PC-3 (cell line): ENCODE measurements around the gene TGFB3. TPM values are rescaled to one million over a fixed set of nuclear protein-coding genes. Genes with fewer than 3 reads are reported as not detected.

Experiments used
- ATAC-seq: fragments of 200-7000 bp; cut with Tn5 transposase; 2 replicates; pipeline ENCODE4 v1.9.1; 2020; ENCODE audit warnings: mild to moderate bottlenecking, moderate library complexity
- BruUV-seq: library from RNA; stranded (reverse); fragments of 400-500 nt; replicated peaks from 2 replicates; lab custom pipeline; 2021; lab: Mats Ljungman, UMichigan
- CTCF ChIA-PET: fragments of 300-600 bp; sonication (Branson Sonifier 250); formaldehyde crosslinking; loops from one replicate; lab custom pipeline; 2022; ENCODE audit warnings: antibody characterized with exemption; lab: Charles Lee
- POLR2A ChIA-PET: fragments of 300-600 bp; sonication (Branson Sonifier 250); formaldehyde crosslinking; loops from one replicate; lab custom pipeline; 2022; ENCODE audit warnings: antibody characterized with exemption; ENCODE audit not compliant: unreplicated experiment; lab: Charles Lee
- DNase-seq: peaks from one replicate; pipeline ENCODE4 v3.0.0-alpha.2; 2015
- H2AFZ ChIP-seq: fragments of 300-600 bp; sonication (generic); 2 replicates; pipeline ENCODE4 v1.6.0; 2016; ENCODE audit warnings: antibody characterized with exemption, low read length
- H3F3A ChIP-seq: fragments of 300-600 bp; sonication (generic); one replicate; pipeline ENCODE4 v1.6.0; 2017; ENCODE audit warnings: antibody characterized with exemption, low read length, control low read depth, mild to moderate bottlenecking; ENCODE audit not compliant: unreplicated experiment
- H3K27ac ChIP-seq: fragments of 300-600 bp; sonication (generic); 2 replicates; pipeline ENCODE4 v1.5.1; 2016; ENCODE audit warnings: mild to moderate bottlenecking, low read length
- H3K27me3 ChIP-seq: fragments of 300-600 bp; sonication (generic); 2 replicates; pipeline ENCODE4 v1.6.1; 2016; ENCODE audit warnings: low read length, mixed read lengths
- H3K36me3 ChIP-seq: fragments of 300-600 bp; sonication (generic); 2 replicates; pipeline ENCODE4 v1.6.1; 2016; ENCODE audit warnings: low read depth, mixed run types, low read length, mixed read lengths
- H3K4me1 ChIP-seq: fragments of 300-600 bp; sonication (generic); 2 replicates; pipeline ENCODE4 v1.5.1; 2016; ENCODE audit warnings: low read length; ENCODE audit not compliant: insufficient read depth
- H3K4me2 ChIP-seq: fragments of 300-600 bp; sonication (generic); 2 replicates; pipeline ENCODE4 v1.6.0; 2016; ENCODE audit warnings: low read length
- H3K4me3 ChIP-seq: fragments of 300-600 bp; sonication (generic); 2 replicates; pipeline ENCODE4 v1.5.1; 2016; ENCODE audit warnings: mild to moderate bottlenecking, low read length, mixed read lengths
- H3K79me2 ChIP-seq: fragments of 300-600 bp; sonication (generic); 2 replicates; pipeline ENCODE4 v1.6.1; 2017; ENCODE audit warnings: low read length, mixed read lengths
- H3K9ac ChIP-seq: fragments of 300-600 bp; sonication (generic); 2 replicates; pipeline ENCODE4 v1.6.0; 2016; ENCODE audit warnings: mild to moderate bottlenecking, low read length
- H3K9me2 ChIP-seq: fragments of 300-600 bp; sonication (generic); replicated peaks from 2 replicates; pipeline ENCODE4 v1.6.1; 2016; ENCODE audit warnings: mixed run types, low read length, mixed read lengths
- H3K9me3 ChIP-seq: fragments of 300-600 bp; sonication (generic); 2 replicates; pipeline ENCODE4 v1.6.1; 2016; ENCODE audit warnings: low read length, mixed read lengths
- H4K20me1 ChIP-seq: fragments of 300-600 bp; sonication (generic); 2 replicates; pipeline ENCODE4 v1.6.1; 2016; ENCODE audit warnings: low read length, mixed read lengths
- EZH2 ChIP-seq: fragments of 300-600 bp; sonication (generic); IDR thresholded peaks from one replicate; pipeline ENCODE4 v1.6.1; 2017; ENCODE audit warnings: antibody characterized with exemption, mild to moderate bottlenecking, low read length; ENCODE audit not compliant: unreplicated experiment
- EZH2phosphoT487 ChIP-seq: fragments of 300-600 bp; sonication (generic); IDR thresholded peaks from 2 replicates; pipeline ENCODE4 v1.6.1; 2018; ENCODE audit warnings: mild to moderate bottlenecking, antibody characterized with exemption, low read length, borderline replicate concordance
- intact Hi-C: fragments of 100-400 bp; cut with micrococcal nuclease; formaldehyde crosslinking; loops from 2 replicates; pipeline ENCODE4 v1.9.0; 2023
- total RNA-seq: library from RNA; depleted of rRNA; stranded (reverse); fragments of >200 nt; gene quantifications from 2 replicates; pipeline ENCODE4 v1.2.3, GENCODE V29; 2014
- TF ChIP-seq, protein P1 (sequence below): fragments of 300-600 bp; sonication (generic); conservative IDR thresholded peaks from 2 replicates; pipeline ENCODE4 v1.5.1; 2017; ENCODE audit warnings: antibody characterized with exemption, low read depth, mild to moderate bottlenecking, low read length

Gene TGFB3
- total RNA-seq, 1 experiment from 2014 or later, result 10.2 TPM

DNA sequence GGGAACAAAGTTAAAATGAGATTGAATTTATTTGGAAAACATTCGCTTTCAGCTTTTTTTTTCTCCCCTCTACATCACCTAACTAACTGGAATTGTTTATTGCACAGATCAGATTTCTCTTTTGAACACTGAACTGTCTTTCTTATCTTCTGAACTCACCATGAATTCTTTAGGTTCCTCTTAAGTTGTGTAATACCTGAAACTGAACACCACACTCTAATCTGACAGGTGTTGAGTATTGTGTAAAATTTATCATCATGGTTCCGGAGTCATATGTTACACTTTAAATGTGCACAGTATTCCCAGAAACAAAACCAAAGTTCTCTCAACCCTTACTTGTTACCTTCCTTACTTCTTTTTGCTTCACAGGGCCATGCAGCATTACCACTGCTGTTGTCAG is 66.8 kb downstream of the TGFB3 start:
- Histone ChIP-seq H3K4me3 (no peak overlapping the region), H3K4me1 (peaks cover 4% of the 10 kb centered on the region; the same call in 1 of the 2 replicates), H3K9ac (no peak overlapping the region), H3K79me2 (no peaks in the 10 kb centered on the region), H3K36me3 (no peaks in the 10 kb centered on the region), H3K9me2 (no peaks in the 10 kb centered on the region), H3F3A (no peaks in the 10 kb centered on the region), H3K9me3 (no peaks in the 10 kb centered on the region), H3K4me2 (no peak overlapping the region), H4K20me1 (no peaks in the 10 kb centered on the region), H3K27ac (no peak overlapping the region), H3K27me3 (no peaks in the 10 kb centered on the region), H2AFZ (no peak overlapping the region)
- POLR2A ChIA-PET, result no interaction called here
- DNase-seq (no peak), ATAC-seq (no peak)
- no TSS peak for BruUV-seq
- TF ChIP-seq, protein P1, sequence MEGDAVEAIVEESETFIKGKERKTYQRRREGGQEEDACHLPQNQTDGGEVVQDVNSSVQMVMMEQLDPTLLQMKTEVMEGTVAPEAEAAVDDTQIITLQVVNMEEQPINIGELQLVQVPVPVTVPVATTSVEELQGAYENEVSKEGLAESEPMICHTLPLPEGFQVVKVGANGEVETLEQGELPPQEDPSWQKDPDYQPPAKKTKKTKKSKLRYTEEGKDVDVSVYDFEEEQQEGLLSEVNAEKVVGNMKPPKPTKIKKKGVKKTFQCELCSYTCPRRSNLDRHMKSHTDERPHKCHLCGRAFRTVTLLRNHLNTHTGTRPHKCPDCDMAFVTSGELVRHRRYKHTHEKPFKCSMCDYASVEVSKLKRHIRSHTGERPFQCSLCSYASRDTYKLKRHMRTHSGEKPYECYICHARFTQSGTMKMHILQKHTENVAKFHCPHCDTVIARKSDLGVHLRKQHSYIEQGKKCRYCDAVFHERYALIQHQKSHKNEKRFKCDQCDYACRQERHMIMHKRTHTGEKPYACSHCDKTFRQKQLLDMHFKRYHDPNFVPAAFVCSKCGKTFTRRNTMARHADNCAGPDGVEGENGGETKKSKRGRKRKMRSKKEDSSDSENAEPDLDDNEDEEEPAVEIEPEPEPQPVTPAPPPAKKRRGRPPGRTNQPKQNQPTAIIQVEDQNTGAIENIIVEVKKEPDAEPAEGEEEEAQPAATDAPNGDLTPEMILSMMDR, result no peak
- TF ChIP-seq EZH2phosphoT487, result no peak
- TF ChIP-seq EZH2, result no peak
- intact Hi-C loops, result no loop called here
- CTCF ChIA-PET, result no interaction called here

DNA sequence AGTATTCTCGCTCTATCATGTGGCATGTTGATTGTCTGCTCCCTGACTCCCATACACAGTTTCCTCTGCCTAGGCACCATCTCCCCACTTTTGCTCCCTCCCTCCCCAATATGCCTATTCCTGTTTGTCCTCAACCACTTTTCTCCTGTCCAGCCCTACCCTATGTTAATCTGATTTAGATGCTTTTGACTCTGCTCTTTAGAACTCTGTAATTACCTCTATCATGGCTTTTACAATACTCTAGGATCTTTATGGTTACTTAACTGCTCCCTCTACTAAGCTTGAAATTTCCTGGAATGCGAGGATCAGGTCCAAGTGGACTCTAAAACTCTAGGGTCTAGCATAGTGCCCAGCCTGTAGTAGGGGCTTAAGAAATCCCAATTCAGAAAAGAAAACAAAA is 68.6 kb downstream of the TGFB3 start:
- CTCF ChIA-PET, result no interaction called here
- H3K79me2 ChIP-seq, result no peaks in the 10 kb centered on the region
- H4K20me1 ChIP-seq, result no peaks in the 10 kb centered on the region
- no peak overlapping the region for H3K4me2 ChIP-seq
- no peak overlapping the region for H3K27ac ChIP-seq
- no peaks in the 10 kb centered on the region for H3F3A ChIP-seq
- no peaks in the 10 kb centered on the region for H3K27me3 ChIP-seq
- ATAC-seq (no peak), DNase-seq (no peak)
- intact Hi-C loops, result no loop called here
- no peaks in the 10 kb centered on the region for H3K9me3 ChIP-seq
- POLR2A ChIA-PET, result no interaction called here
- no peak overlapping the region for H3K4me3 ChIP-seq
- BruUV-seq, result no TSS peak
- H2AFZ ChIP-seq, result no peak overlapping the region
- H3K4me1 ChIP-seq, result peaks cover 9% of the 10 kb centered on the region; the same call in 1 of the 2 replicates
- no peaks in the 10 kb centered on the region for H3K36me3 ChIP-seq
- no peaks in the 10 kb centered on the region for H3K9me2 ChIP-seq
- H3K9ac ChIP-seq, result no peak overlapping the region
- TF ChIP-seq EZH2, result no peak
- no peak for TF ChIP-seq EZH2phosphoT487
- TF ChIP-seq, protein P1, result no peak

DNA sequence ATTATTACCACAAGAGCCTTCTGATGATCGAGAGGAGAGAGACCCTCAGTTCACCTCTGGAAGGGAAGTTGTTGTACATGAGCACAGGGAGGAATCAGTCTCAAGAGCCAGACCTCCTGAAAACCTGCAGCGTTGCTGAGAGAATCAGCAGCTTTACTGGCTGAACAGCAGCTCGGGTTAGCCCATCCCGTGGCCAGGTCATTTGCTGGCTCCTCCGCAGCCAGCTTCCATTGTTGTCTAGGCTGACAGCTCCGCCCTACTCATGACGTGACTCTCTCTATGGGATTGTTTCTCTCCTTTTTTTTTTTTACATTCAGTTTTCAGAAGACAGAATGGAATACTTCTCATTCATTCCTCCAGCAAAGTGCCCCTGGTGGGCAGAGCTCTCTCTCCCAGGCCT is 69.9 kb downstream of the TGFB3 start:
- no peaks in the 10 kb centered on the region for H4K20me1 ChIP-seq
- no peak for TF ChIP-seq EZH2phosphoT487
- DNase-seq (no peak), ATAC-seq (no peak)
- ChIA-PET POLR2A (no interaction called here), CTCF (no interaction called here)
- no peaks in the 10 kb centered on the region for H3K9me2 ChIP-seq
- H3K4me3 ChIP-seq, result no peak overlapping the region
- peaks cover 9% of the 10 kb centered on the region; the same call in 1 of the 2 replicates for H3K4me1 ChIP-seq
- H3K27me3 ChIP-seq, result no peaks in the 10 kb centered on the region
- H2AFZ ChIP-seq, result no peak overlapping the region
- no peak overlapping the region for H3K27ac ChIP-seq
- no peak overlapping the region for H3K4me2 ChIP-seq
- H3K9ac ChIP-seq, result no peak overlapping the region
- no peaks in the 10 kb centered on the region for H3F3A ChIP-seq
- no peaks in the 10 kb centered on the region for H3K9me3 ChIP-seq
- no TSS peak for BruUV-seq
- intact Hi-C loops, result no loop called here
- H3K79me2 ChIP-seq, result no peaks in the 10 kb centered on the region
- no peaks in the 10 kb centered on the region for H3K36me3 ChIP-seq
